Stimulated activated CD8-positive, alpha-beta memory T cell treated with anti-CD3 and anti-CD28 coated beads, Interleukin-12 subunit alpha, Interleukin-12 subunit beta, amount 100 ng/mL, for 1 hour (primary cell): ENCODE data around the gene TRO.

Experiments
- DNase-seq: peaks from one replicate; pipeline ENCODE4 v3.0.0-alpha.2; 2020; ENCODE audit warnings: low read depth

Gene TRO, protein sequence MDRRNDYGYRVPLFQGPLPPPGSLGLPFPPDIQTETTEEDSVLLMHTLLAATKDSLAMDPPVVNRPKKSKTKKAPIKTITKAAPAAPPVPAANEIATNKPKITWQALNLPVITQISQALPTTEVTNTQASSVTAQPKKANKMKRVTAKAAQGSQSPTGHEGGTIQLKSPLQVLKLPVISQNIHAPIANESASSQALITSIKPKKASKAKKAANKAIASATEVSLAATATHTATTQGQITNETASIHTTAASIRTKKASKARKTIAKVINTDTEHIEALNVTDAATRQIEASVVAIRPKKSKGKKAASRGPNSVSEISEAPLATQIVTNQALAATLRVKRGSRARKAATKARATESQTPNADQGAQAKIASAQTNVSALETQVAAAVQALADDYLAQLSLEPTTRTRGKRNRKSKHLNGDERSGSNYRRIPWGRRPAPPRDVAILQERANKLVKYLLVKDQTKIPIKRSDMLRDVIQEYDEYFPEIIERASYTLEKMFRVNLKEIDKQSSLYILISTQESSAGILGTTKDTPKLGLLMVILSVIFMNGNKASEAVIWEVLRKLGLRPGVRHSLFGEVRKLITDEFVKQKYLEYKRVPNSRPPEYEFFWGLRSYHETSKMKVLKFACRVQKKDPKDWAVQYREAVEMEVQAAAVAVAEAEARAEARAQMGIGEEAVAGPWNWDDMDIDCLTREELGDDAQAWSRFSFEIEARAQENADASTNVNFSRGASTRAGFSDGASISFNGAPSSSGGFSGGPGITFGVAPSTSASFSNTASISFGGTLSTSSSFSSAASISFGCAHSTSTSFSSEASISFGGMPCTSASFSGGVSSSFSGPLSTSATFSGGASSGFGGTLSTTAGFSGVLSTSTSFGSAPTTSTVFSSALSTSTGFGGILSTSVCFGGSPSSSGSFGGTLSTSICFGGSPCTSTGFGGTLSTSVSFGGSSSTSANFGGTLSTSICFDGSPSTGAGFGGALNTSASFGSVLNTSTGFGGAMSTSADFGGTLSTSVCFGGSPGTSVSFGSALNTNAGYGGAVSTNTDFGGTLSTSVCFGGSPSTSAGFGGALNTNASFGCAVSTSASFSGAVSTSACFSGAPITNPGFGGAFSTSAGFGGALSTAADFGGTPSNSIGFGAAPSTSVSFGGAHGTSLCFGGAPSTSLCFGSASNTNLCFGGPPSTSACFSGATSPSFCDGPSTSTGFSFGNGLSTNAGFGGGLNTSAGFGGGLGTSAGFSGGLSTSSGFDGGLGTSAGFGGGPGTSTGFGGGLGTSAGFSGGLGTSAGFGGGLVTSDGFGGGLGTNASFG (N-terminal part only)

DNA sequence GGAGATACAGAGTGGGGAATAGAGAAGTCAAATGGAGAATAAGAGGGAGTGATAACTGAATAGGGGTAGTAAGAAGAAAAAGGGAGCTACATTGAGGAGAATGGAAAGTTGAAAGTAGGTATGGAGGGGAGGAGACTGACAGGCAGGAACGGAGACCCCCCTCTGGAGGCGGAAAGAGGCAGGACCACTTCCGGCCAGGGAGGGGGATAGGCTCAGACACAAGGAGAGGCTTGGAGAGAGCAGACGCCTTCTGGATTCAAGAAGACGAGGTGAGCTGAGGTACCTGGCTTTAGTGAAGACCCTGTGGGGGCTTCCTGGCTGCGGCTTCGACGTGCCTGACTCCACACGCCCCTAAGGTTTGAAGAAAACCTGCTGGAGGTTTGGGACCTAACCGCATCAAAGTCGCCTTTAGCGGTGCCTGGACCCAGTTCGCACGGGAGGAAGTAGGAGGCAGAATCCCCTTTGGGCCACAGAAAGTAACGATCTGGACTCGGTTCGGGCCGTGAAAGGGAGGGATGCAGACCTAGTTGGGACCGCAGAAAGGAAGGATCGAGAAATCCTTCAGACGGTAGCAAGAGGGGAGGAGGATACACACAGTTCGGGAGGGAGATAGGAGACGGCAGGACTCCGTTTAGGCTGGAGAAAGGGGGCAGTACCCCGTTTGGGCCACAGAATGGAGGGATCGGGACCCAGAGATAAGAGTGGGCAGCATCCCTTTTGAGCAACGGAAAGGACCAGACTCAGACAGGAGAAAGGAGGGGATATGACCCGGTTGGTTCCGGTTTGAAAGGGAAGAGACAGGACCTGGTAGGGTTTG is at the start of gene TRO:
Gene TRO, plus strand, starts transcription at position 215 of the 817 bp plus-strand sequence. CDS start 1,423 bp downstream, outside the sequence.
- no peak for DNase-seq

- DNase-seq: no peak
These were observed 34.9 kb upstream of the TRO start for GRCh38 chrX:54885740-54886139.

- DNase-seq: peak; percentile 14
These were observed 29.1 kb upstream of the TRO start for GRCh38 chrX:54891573-54891972.

- no peak for DNase-seq
These were observed 26.5 kb upstream of the TRO start for GRCh38 chrX:54894159-54894558.

DNA sequence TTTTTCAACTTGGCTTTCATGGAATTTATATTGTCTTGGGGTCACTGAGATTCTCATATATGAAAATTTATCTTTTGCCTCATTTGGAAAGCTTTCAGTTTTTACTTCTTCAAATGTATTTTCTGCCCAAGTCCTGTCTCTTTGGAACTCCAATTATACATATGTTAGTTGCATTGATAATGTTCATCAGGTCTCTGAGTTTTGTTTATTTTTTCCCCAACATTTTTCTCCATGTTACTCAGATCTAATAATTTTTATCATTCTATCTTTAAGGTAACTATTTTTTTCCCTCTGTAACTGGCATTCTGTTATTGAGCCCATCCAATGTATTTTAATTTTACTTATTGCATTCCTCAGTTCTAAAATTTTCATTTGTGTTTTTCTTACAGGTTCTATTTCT is 10.7 kb upstream of the TRO start:
- no peak for DNase-seq

DNA sequence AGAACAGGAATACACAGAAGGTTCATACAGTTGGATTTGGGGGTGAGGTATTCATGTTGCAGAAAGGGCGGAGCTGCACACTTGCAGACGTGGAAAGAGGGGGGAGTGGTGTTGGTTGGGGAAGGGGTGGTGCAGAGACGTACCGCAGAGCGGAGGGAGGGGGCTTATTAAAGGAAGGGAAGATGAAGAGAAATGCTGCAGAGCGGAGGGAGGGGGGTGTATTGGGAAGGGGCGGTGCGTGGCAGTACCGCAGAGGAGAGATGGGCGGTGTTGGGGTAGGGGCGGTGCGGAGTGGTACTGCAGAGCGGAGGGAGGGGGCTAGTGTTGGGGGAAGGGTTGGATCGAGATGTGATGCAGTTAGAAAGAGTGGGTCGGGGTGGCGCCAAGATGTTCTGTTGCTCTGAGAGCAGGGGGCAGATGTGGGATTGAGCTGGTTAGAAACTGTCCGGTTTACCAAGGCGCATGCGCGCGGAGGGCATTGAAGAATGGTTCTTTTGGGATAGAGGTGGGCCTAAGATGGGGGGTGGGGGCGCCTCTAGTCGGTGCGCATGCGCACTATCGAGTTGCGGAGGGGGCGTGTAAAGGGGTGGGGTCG is 900 bp downstream of the TRO start:
- DNase-seq: peak; percentile 16

DNA sequence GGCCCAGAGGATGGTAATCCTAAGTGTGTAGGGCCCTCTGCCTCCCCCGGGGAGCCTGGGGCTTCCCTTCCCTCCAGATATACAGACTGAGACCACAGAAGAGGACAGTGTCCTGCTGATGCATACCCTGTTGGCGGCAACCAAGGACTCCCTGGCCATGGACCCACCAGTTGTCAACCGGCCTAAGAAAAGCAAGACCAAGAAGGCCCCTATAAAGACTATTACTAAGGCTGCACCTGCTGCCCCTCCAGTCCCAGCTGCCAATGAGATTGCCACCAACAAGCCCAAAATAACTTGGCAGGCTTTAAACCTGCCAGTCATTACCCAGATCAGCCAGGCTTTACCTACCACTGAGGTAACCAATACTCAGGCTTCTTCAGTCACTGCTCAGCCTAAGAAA is 1.9 kb downstream of the TRO start:
- DNase-seq: no peak

- no peak for DNase-seq
These were observed 2.8 kb downstream of the TRO start for GRCh38 chrX:54923376-54923775.

DNA sequence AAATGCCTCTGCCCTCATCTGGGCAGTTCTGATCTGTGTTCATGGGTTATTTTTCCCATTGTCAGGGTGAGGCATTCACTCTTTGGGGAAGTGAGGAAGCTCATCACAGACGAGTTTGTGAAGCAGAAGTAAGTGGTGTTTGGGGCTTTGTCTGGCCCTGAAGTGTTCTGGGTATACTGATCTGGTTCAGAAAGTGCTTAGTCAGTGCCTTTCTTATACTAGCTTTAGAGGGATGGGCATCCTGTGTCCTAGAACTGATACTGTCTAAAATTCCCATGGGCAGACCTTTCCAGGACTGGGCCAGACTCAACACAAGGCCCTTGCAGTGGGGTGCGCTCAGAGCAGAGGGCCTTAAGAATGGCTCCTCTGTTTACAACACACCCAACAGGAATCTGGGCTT is 6.4 kb downstream of the TRO start:
- DNase-seq: no peak

- DNase-seq: no peak
These were observed 8.3 kb downstream of the TRO start for GRCh38 chrX:54928876-54929275.

DNA sequence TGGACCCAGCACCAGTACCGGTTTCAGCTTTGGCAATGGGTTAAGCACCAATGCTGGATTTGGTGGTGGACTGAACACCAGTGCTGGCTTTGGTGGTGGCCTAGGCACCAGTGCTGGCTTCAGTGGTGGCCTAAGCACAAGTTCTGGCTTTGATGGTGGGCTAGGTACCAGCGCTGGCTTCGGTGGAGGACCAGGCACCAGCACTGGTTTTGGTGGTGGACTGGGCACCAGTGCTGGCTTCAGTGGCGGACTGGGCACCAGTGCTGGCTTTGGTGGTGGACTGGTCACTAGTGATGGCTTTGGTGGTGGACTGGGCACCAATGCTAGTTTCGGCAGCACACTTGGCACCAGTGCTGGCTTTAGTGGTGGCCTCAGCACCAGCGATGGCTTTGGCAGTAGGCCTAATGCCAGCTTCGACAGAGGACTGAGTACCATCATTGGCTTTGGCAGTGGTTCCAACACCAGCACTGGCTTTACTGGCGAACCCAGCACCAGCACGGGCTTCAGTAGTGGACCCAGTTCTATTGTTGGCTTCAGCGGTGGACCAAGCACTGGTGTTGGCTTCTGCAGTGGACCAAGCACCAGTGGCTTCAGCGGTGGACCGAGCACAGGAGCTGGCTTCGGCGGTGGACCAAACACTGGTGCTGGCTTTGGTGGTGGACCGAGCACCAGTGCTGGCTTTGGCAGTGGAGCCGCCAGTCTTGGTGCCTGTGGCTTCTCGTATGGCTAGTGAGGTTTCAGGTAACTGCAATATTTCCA is 9.8 kb downstream of the TRO start:
- DNase-seq: no peak

DNA sequence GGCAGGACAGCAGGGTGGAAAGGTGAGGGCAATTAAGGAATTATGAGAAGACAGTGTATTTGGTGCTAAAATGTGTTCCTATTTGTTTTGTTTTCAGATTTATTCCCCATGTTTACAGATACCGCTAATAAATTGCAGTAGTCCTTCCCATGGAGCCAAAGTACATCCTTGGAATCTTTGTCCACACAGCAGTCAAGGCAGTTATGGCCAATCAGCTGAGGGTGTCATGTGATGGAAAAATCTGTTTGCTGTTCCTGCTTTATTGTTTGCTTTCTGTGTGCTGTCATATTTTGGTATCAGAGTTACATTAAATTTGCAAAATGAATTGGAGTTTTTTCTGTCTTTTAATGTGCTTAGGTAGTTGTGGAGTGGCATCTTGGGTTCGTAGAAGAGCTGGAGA is 10.5 kb downstream of the TRO start:
- DNase-seq: no peak

DNA sequence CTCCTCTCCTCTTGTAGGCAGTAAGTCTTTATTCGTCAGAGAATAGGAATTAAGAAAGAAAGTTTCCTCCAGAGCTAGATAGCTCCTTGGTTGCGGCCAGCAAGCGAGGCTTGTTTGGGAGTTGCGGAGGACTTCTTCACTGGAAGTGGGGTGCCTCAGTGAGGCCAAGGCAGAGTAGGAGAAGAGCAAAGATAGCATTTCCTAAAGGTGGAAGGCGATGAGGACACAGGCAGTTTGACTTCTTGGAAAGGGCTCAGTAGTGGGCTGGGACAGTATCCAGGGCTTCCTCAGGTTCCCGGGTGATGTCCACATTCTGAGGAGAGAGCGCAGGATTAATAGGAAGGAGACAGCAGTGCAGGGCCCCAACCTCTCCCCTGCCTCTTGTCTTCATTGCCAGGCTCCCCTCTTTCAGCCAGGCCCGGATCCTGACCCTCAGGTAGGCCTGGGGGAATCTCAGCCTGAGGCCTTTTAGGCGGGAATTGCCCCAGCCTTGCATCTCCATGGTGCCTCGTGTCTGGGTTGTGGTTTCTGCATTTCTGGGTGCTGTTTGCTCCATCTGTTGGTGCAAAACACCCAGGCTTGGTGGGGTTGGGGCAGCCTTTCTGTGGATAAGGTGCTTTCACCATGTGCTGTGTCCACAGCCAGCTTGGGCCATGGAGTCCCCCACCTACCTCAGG is 12.7 kb downstream of the TRO start:
- DNase-seq: no peak

- no peak for DNase-seq
These were observed 13.4 kb downstream of the TRO start for GRCh38 chrX:54934058-54934457.

GRCh38 chrX:54934890-54935289 is 14.3 kb downstream of the TRO start:
- no peak for DNase-seq

- no peak for DNase-seq
These were observed 14.7 kb downstream of the TRO start for GRCh38 chrX:54935306-54935705.

GRCh38 chrX:54937416-54937815 is 16.8 kb downstream of the TRO start:
- DNase-seq: no peak

DNA sequence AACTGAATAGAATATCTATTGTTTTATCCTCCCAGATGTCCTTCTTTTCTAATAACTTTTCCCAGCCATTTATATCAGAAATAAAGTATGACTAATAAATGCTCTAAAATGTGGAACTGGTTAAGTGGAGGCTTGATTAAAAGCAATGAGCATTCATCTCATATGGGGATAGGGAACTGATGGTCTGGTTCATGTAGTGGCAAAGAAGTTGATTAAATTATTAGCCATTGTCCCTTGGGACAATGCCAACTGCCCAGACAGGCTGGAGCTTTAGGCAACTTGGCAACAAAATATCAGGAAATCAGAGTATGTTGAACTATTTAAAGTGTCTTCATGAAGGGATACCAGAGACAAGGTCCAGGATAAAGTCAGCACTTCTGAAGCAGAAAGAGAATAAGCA is 24.2 kb downstream of the TRO start:
- DNase-seq: no peak

GRCh38 chrX:54945224-54945623 is 24.6 kb downstream of the TRO start:
- DNase-seq: no peak
